C4-2B (cell line): ENCODE data around the gene PGLYRP1.

Experiments
- ZFX ChIP-seq: fragments of 450-650 bp; IDR thresholded peaks from 2 replicates; pipeline ENCODE4 v1.6.1; 2017
- TF ChIP-seq, protein P1 (sequence below): fragments of 450-650 bp; conservative IDR thresholded peaks from 2 replicates; pipeline ENCODE4 v1.5.1; 2017; ENCODE audit warnings: mild to moderate bottlenecking

DNA sequence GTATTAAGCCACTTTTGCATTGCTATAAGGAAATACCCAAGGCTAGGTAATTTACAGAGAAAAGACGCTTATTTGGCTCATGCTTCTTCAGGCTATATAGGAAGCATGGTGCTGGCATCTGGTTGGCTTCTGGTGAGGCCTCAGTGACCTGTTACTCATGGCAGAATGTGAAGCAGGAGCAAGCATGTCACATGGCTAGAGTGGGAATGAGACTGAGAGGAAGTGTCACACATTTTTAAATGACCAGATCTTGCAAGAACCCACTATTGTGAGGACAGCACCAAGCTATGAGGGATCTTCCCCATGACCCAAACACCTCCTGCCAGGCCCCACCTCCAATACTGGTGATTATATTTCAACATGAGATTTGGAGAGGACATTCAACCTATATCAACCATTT, 43.6 kb upstream of the PGLYRP1 start:
- TF ChIP-seq, protein P1, sequence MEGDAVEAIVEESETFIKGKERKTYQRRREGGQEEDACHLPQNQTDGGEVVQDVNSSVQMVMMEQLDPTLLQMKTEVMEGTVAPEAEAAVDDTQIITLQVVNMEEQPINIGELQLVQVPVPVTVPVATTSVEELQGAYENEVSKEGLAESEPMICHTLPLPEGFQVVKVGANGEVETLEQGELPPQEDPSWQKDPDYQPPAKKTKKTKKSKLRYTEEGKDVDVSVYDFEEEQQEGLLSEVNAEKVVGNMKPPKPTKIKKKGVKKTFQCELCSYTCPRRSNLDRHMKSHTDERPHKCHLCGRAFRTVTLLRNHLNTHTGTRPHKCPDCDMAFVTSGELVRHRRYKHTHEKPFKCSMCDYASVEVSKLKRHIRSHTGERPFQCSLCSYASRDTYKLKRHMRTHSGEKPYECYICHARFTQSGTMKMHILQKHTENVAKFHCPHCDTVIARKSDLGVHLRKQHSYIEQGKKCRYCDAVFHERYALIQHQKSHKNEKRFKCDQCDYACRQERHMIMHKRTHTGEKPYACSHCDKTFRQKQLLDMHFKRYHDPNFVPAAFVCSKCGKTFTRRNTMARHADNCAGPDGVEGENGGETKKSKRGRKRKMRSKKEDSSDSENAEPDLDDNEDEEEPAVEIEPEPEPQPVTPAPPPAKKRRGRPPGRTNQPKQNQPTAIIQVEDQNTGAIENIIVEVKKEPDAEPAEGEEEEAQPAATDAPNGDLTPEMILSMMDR: no peak
- TF ChIP-seq ZFX: no peak
